NCI-H187 treated with DMSO at 0.1 percent for 48 hours (cell line): ENCODE measurements around the gene BCS1L.

Experiments
- DNase-seq: peaks from one replicate; lab custom pipeline; 2025; lab: John Stamatoyannopoulos, UW

BCS1L gene

GRCh38 chr2:218659258-218659987, at the start of gene BCS1L, which contains the start of gene ZNF142:
Gene BCS1L (plus strand): TSS chr2:218659683. CDS start chr2:218660988, 1,305 bp downstream.
Gene ZNF142 (minus strand): TSS chr2:218659623. CDS start chr2:218656429, 3,194 bp downstream.
- DNase-seq, result peak; percentile 72

- no peak for DNase-seq
Observed at GRCh38 chr2:218615868-218616315, 43.6 kb upstream of the BCS1L start.

GRCh38 chr2:218618102-218618860, 41.2 kb upstream of the BCS1L start:
- DNase-seq, result no peak

- DNase-seq, result no peak
Observed at GRCh38 chr2:218621007-218621406, 38.5 kb upstream of the BCS1L start.

- no peak for DNase-seq
Observed at GRCh38 chr2:218622606-218623365, 36.7 kb upstream of the BCS1L start.

GRCh38 chr2:218623366-218623705, 36.1 kb upstream of the BCS1L start:
- DNase-seq, result no peak

GRCh38 chr2:218626369-218626768, 33.1 kb upstream of the BCS1L start:
- no peak for DNase-seq

GRCh38 chr2:218627939-218628338, 31.5 kb upstream of the BCS1L start:
- DNase-seq, result no peak

- no peak for DNase-seq
Observed at GRCh38 chr2:218631837-218632236, 27.6 kb upstream of the BCS1L start.

- no peak for DNase-seq
Observed at GRCh38 chr2:218635719-218636118, 23.8 kb upstream of the BCS1L start.

- DNase-seq, result no peak
Observed at GRCh38 chr2:218638372-218638771, 21.1 kb upstream of the BCS1L start.

GRCh38 chr2:218642121-218642656, 17.3 kb upstream of the BCS1L start:
- DNase-seq, result no peak

GRCh38 chr2:218642786-218643185, 16.7 kb upstream of the BCS1L start:
- no peak for DNase-seq

GRCh38 chr2:218643751-218644310, 15.7 kb upstream of the BCS1L start:
- no peak for DNase-seq

GRCh38 chr2:218644721-218645120, 14.8 kb upstream of the BCS1L start:
- DNase-seq, result no peak

- DNase-seq, result no peak
Observed at GRCh38 chr2:218645126-218645525, 14.4 kb upstream of the BCS1L start.

GRCh38 chr2:218648088-218648786, 11.2 kb upstream of the BCS1L start:
- DNase-seq, result no peak

- DNase-seq, result no peak
Observed at GRCh38 chr2:218648787-218649100, 10.7 kb upstream of the BCS1L start.

- no peak for DNase-seq
Observed at GRCh38 chr2:218655751-218656150, 3.7 kb upstream of the BCS1L start.

- no peak for DNase-seq
Observed at GRCh38 chr2:218658671-218659257, 719 bp upstream of the BCS1L start.

- DNase-seq, result no peak
Observed at GRCh38 chr2:218659988-218660358, 490 bp downstream of the BCS1L start.
